Ascending aorta (tissue), 2 donors: ENCODE results near the gene EIF5. TPM values are rescaled to one million over a fixed set of nuclear protein-coding genes. Genes with fewer than 3 reads are reported as not detected.

Experiments
- DNase-seq, 2 donors: peaks; one replicate each; pipeline ENCODE4 v3.0.0-alpha.2; 2019; ENCODE audit warnings: low spot score in 2 of 2
- H3K27ac ChIP-seq, 2 donors: fragments of 200-600 bp; sonication (generic); one replicate each; pipeline ENCODE4 v1.5.1; 2016 to 2017; ENCODE audit warnings: mild to moderate bottlenecking in 1 of 2
- H3K27me3 ChIP-seq: fragments of 200-600 bp; sonication (generic); one replicate; pipeline ENCODE4 v1.5.1; 2017
- H3K36me3 ChIP-seq, 2 donors: fragments of 200-600 bp; sonication (generic); one replicate each; pipeline ENCODE4 v1.5.1; 2016
- H3K4me1 ChIP-seq, 2 donors: fragments of 200-600 bp; sonication (generic); one replicate each; pipeline ENCODE4 v1.5.1; 2016 to 2017; ENCODE audit warnings: mild to moderate bottlenecking in 1 of 2
- H3K4me3 ChIP-seq, 2 donors: fragments of 200-600 bp; sonication (generic); one replicate each; pipeline ENCODE4 v1.5.1; 2016 to 2017; ENCODE audit warnings: mild to moderate bottlenecking in 1 of 2
- H3K9me3 ChIP-seq, 2 donors: fragments of 200-600 bp; sonication (generic); one replicate each; pipeline ENCODE4 v1.5.1; 2016
- CTCF ChIP-seq, 3 experiments: fragments of 200-600 bp in 2 of 3; fragments of 450-650 bp in 1 of 3; sonication (generic) in 2 of 3; IDR thresholded peaks; one replicate each; pipeline ENCODE4 v1.5.1; 2016 to 2019; ENCODE audit warnings: antibody characterized with exemption in 3 of 3, mild to moderate bottlenecking in 1 of 3, moderate library complexity in 1 of 3
- intact Hi-C: fragments of 100-400 bp; cut with DNase I; formaldehyde crosslinking; loops from one replicate; pipeline ENCODE4 v1.15.1; 2023
- total RNA-seq: library from RNA; depleted of rRNA; stranded (reverse); fragments of >200 nt; gene quantifications from one replicate; pipeline ENCODE4 v1.1.0, GENCODE V29; 2016

Gene EIF5
- total RNA-seq, 1 donor from 2014 or later, result 85.5 TPM

GRCh38 chr14:103301512-103302354, 32.3 kb upstream of the EIF5 start:
- no peaks in the 10 kb centered on the region for H3K4me1 ChIP-seq

GRCh38 chr14:103302966-103303365, 31.1 kb upstream of the EIF5 start:
- Histone ChIP-seq H3K4me3 (no peak overlapping the region), H3K27me3 (no peaks in the 10 kb centered on the region), H3K27ac (no peak overlapping the region), H3K9me3 (no peaks in the 10 kb centered on the region), H3K36me3 (no peaks in the 10 kb centered on the region), H3K4me1 (no peaks in the 10 kb centered on the region)
- intact Hi-C loops, result no loop called here
- DNase-seq, result no peak
- TF ChIP-seq CTCF (IDR thresholded peaks at IDR 0.05), result no peak

More at GRCh38 chr14:103301512-103302354, 32.3 kb upstream of the EIF5 start:
- no peaks in the 10 kb centered on the region for H3K27me3 ChIP-seq
- H3K36me3 ChIP-seq, result no peaks in the 10 kb centered on the region
- H3K27ac ChIP-seq, result no peak overlapping the region
- H3K9me3 ChIP-seq, result no peaks in the 10 kb centered on the region
- no peak for DNase-seq
- no peak for TF ChIP-seq CTCF (IDR thresholded peaks at IDR 0.05)
- H3K4me3 ChIP-seq, result no peak overlapping the region
- intact Hi-C loops, result no loop called here

- no peak for DNase-seq
- Histone ChIP-seq H3K4me1 (no peaks in the 10 kb centered on the region), H3K27me3 (no peaks in the 10 kb centered on the region), H3K9me3 (no peaks in the 10 kb centered on the region), H3K36me3 (no peaks in the 10 kb centered on the region), H3K27ac (no peak overlapping the region), H3K4me3 (no peak overlapping the region)
- no peak for TF ChIP-seq CTCF (IDR thresholded peaks at IDR 0.05)
- intact Hi-C loops, result no loop called here
Measured at GRCh38 chr14:103304706-103305105, 29.3 kb upstream of the EIF5 start.

- H3K27me3 ChIP-seq, result no peaks in the 10 kb centered on the region
- no peaks in the 10 kb centered on the region for H3K4me1 ChIP-seq
- DNase-seq, result no peak
- TF ChIP-seq CTCF (IDR thresholded peaks at IDR 0.05), result no peak
- no peak overlapping the region for H3K4me3 ChIP-seq
- H3K9me3 ChIP-seq, result no peaks in the 10 kb centered on the region
- intact Hi-C loops, result no loop called here
- no peaks in the 10 kb centered on the region for H3K36me3 ChIP-seq
- no peak overlapping the region for H3K27ac ChIP-seq
Measured at GRCh38 chr14:103308717-103309616, 25.1 kb upstream of the EIF5 start.

GRCh38 chr14:103310576-103311095, 23.4 kb upstream of the EIF5 start:
- Histone ChIP-seq H3K27me3 (no peaks in the 10 kb centered on the region), H3K27ac (no peak overlapping the region), H3K36me3 (no peaks in the 10 kb centered on the region), H3K9me3 (no peaks in the 10 kb centered on the region), H3K4me1 (no peaks in the 10 kb centered on the region), H3K4me3 (no peak overlapping the region)
- no peak for TF ChIP-seq CTCF (IDR thresholded peaks at IDR 0.05)
- intact Hi-C loops, result no loop called here
- no peak for DNase-seq
